Lung (tissue), 12 donors: Measurements from ENCODE around the gene DUSP10. TPM values are rescaled to one million over a fixed set of nuclear protein-coding genes. Genes with fewer than 3 reads are reported as not detected.

Source experiments
- ATAC-seq: fragments of 200-7000 bp; cut with Tn5 transposase; one replicate; pipeline ENCODE4 v1.9.1; 2020; ENCODE audit warnings: moderate number of reproducible peaks; ENCODE audit not compliant: insufficient read depth, low FRiP score
- DNase-seq, 3 donors: peaks; one replicate each; pipeline ENCODE4 v3.0.0-alpha.2; 2013 to 2017
- H3K27ac ChIP-seq, 2 donors: one replicate each; pipeline ENCODE4 v1.5.1; 2013; ENCODE audit warnings: mild to moderate bottlenecking in 2 of 2, moderate library complexity in 2 of 2, control low read depth in 1 of 2, inconsistent platforms in 1 of 2, low read depth in 1 of 2, low read length in 1 of 2
- H3K27me3 ChIP-seq, 3 donors: one replicate each; pipeline ENCODE4 v1.5.1; 2013; ENCODE audit warnings: low read length in 2 of 3; ENCODE audit not compliant: control insufficient read depth in 3 of 3, insufficient read depth in 3 of 3
- H3K36me3 ChIP-seq, 4 donors: one replicate each; pipeline ENCODE4 v1.5.1; 2013; ENCODE audit warnings: low read length in 4 of 4, mild to moderate bottlenecking in 1 of 4, moderate library complexity in 1 of 4; ENCODE audit not compliant: control insufficient read depth in 4 of 4, insufficient read depth in 4 of 4
- H3K4me1 ChIP-seq, 5 donors: one replicate each; pipeline ENCODE4 v1.5.1; 2013; ENCODE audit warnings: low read length in 5 of 5, mild to moderate bottlenecking in 2 of 5, moderate library complexity in 1 of 5; ENCODE audit not compliant: control insufficient read depth in 5 of 5, insufficient read depth in 5 of 5
- H3K4me3 ChIP-seq: one replicate; pipeline ENCODE4 v1.5.1; 2013; ENCODE audit warnings: mild to moderate bottlenecking, control low read depth, moderate library complexity
- H3K9ac ChIP-seq, 2 donors: one replicate each; pipeline ENCODE4 v1.5.1; 2013; ENCODE audit warnings: low read length in 2 of 2, control low read depth in 1 of 2; ENCODE audit not compliant: insufficient read depth in 1 of 2
- H3K9me3 ChIP-seq, 4 donors: one replicate each; pipeline ENCODE4 v1.5.1; 2013; ENCODE audit warnings: low read length in 3 of 4, mild to moderate bottlenecking in 1 of 4, moderate library complexity in 1 of 4; ENCODE audit not compliant: control insufficient read depth in 4 of 4, insufficient read depth in 3 of 4
- CTCF ChIP-seq: IDR thresholded peaks from 2 replicates; pipeline ENCODE4 v1.5.1; 2012; ENCODE audit warnings: mild to moderate bottlenecking; ENCODE audit errors: control extremely low read depth, extremely low read depth
- WGBS, 2 donors: extraction: QIAGEN DNeasy Blood & Tissue Kit; methylation state at CpG; one replicate each; pipeline ENCODE4 v1.1.7; 2013; 5-methylcytosine and 5-hydroxymethylcytosine counted together
- polyA plus RNA-seq, 2 donors: library from polyadenylated mRNA; stranded (reverse); fragments of 200-250 nt; gene quantifications; one replicate each; pipeline ENCODE4 v1.2.1, GENCODE V29; 2013
- total RNA-seq, 2 donors: library from RNA; depleted of rRNA in 1 of 2; stranded (reverse); fragments of >200 nt in 1 of 2; gene quantifications; one replicate each; pipeline ENCODE4 v1.2.1, GENCODE V29; 2014 to 2021
- donor health status: control.
- donor health status: control.
- donor health status: Bipolar disorder and iron deficiency.
- donor health status: healthy.
- donor health status: DM: yes; HTN: yes; CAD: no.

The DUSP10 gene
- total and polyA plus RNA-seq, 4 donors: 5.3 to 17.2 (median 11.5) TPM

GRCh38 chr1:221723018-221723847, 18.7 kb downstream of the DUSP10 start:
- WGBS, 2 donors: 96% methylated on average over 1 of the region's 1 CpG
- no peak for TF ChIP-seq CTCF
- no peak for ATAC-seq
- H3K9me3 ChIP-seq: peaks cover 0 to 2% (median 0%) of the 10 kb centered on the region in 4 donors
- H3K4me3 ChIP-seq: no peak overlapping the region
- no peaks in the 10 kb centered on the region for H3K27me3 ChIP-seq
- H3K9ac ChIP-seq: no peak overlapping the region
- no peak overlapping the region for H3K27ac ChIP-seq
- H3K4me1 ChIP-seq: peaks cover 4 to 19% (median 6%) of the 10 kb centered on the region in 5 donors
- peaks cover 0 to 2% (median 0%) of the 10 kb centered on the region in 4 donors for H3K36me3 ChIP-seq
- DNase-seq: no peak

- WGBS, 2 donors: 93 to 98% methylated on average over 3 of the region's 3 CpGs
- ATAC-seq: no peak
Observed at GRCh38 chr1:221722254-221723017, 19.5 kb downstream of the DUSP10 start.

GRCh38 chr1:221720545-221720944, 21.3 kb downstream of the DUSP10 start:
- Histone ChIP-seq H3K4me1 (peaks cover 8 to 37% (median 14%) of the 10 kb centered on the region in 5 donors), H3K27ac (no peak overlapping the region), H3K36me3 (peaks cover 0 to 2% (median 0%) of the 10 kb centered on the region in 4 donors), H3K9me3 (peaks cover 0 to 2% (median 0%) of the 10 kb centered on the region in 4 donors), H3K9ac (no peak overlapping the region), H3K4me3 (no peak overlapping the region), H3K27me3 (no peaks in the 10 kb centered on the region)
- WGBS, 2 donors: 71 to 97% methylated on average over 2 of the region's 2 CpGs
- no peak for DNase-seq
- no peak for TF ChIP-seq CTCF
- ATAC-seq: no peak

More at GRCh38 chr1:221722254-221723017, 19.5 kb downstream of the DUSP10 start:
- no peak overlapping the region for H3K9ac ChIP-seq
- no peak for TF ChIP-seq CTCF
- no peak overlapping the region for H3K27ac ChIP-seq
- no peaks in the 10 kb centered on the region for H3K27me3 ChIP-seq
- peaks cover 4 to 22% (median 6%) of the 10 kb centered on the region in 5 donors for H3K4me1 ChIP-seq
- H3K4me3 ChIP-seq: no peak overlapping the region
- no peak for DNase-seq
- peaks cover 0 to 2% (median 0%) of the 10 kb centered on the region in 4 donors for H3K9me3 ChIP-seq
- H3K36me3 ChIP-seq: peaks cover 0 to 2% (median 0%) of the 10 kb centered on the region in 4 donors
